HG02938 (cell line): ENCODE data around the gene GARIN1A.
"Not testable (repeated sequence)": the region's sequence is repeated elsewhere in the genome, so short reads cannot be mapped to it uniquely, and the experiment has no call there.

Source experiments
- ATAC-seq: cut with Tn5 transposase; IDR thresholded peaks from one replicate; pipeline ENCODE4 v1.9.1; 2021; ENCODE audit warnings: mild to moderate bottlenecking, moderate library complexity; ENCODE audit not compliant: unreplicated experiment

The GARIN1A gene

GRCh38 chr7:128683270-128683669 is 11.2 kb downstream of the GARIN1A start:
- ATAC-seq = not testable (repeated sequence)

- not testable (repeated sequence) for ATAC-seq
Measured at GRCh38 chr7:128683738-128684137, 11.6 kb downstream of the GARIN1A start.

GRCh38 chr7:128687131-128687530 is 15.0 kb downstream of the GARIN1A start:
- ATAC-seq = no peak

- no peak for ATAC-seq
Measured at GRCh38 chr7:128688492-128688891, 16.4 kb downstream of the GARIN1A start.

DNA sequence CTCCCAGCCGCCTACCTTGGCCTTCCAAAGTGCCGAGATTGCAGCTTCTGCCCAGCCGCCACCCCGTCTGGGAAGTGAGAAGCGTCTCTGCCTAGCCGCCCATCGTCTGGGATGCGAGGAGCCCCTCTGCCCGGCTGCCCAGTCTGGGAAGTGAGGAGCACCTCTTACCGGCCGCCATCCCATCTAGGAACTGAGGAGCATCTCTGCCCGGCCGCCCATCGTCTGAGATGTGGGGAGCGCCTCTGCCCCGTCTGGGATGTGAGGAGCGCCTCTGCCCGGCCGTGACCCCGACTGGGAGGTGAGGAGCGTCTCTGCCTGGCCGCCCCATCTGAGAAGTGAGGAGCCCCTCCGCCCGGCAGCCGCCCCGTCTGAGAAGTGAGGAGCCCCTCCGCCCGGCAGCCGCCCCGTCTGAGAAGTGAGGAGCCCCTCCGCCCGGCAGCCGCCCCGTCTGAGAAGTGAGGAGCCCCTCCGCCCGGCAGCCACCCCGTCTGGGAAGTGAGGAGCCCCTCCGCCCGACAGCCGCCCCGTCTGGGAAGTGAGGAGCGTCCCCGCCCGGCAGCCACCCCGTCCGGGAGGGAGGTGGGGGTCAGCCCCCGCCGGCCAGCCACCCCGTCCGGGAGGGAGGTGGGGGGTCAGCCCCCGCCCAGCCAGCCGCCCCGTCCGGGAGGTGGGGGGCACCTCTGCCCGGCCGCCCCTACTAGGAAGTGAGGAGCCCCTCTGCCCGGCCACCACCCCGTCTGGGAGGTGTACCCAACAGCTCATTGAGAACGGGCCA is 17.3 kb downstream of the GARIN1A start:
- not testable (repeated sequence) for ATAC-seq

GRCh38 chr7:128691227-128691626 is 19.1 kb downstream of the GARIN1A start:
- ATAC-seq = no peak

GRCh38 chr7:128692623-128693270 is 20.7 kb downstream of the GARIN1A start:
- no peak for ATAC-seq

- no peak for ATAC-seq
Measured at GRCh38 chr7:128693373-128694015, 21.4 kb downstream of the GARIN1A start.

- ATAC-seq = no peak
Measured at GRCh38 chr7:128694738-128695137, 22.6 kb downstream of the GARIN1A start.

DNA sequence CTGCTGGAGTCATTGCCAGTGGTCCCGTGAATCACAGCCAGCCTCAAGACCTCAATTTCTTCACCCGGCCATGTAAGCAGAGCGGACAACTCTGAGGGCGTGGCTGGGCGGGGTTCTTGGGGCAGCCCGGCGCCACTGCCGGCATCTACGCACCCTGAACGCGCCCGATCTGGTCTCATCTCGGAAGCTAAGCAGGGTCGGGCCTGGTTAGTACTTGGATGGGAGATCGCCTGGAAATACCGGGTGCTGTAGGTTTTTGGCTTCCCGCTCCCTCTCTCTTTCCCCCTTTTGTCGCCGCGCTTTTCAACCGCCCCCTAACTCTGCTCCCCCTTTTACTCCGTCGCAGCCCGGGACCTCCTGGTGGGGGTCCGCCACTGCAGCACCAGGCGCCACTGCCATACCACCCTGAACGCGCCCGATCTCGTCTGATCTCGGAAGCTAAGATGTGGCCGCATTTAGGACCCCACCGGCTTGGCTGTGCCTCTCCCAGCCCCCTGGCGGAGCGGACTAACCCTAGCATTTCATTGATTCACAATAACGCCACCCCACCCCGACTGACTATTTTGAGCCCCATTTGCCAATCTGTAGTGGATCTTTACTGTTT is 25.3 kb downstream of the GARIN1A start:
- ATAC-seq = no peak

- ATAC-seq = no peak
Measured at GRCh38 chr7:128699196-128699712, 27.2 kb downstream of the GARIN1A start.

- no peak for ATAC-seq
Measured at GRCh38 chr7:128699895-128700294, 27.8 kb downstream of the GARIN1A start.

- ATAC-seq = no peak
Measured at GRCh38 chr7:128701062-128701785, 29.1 kb downstream of the GARIN1A start.

DNA sequence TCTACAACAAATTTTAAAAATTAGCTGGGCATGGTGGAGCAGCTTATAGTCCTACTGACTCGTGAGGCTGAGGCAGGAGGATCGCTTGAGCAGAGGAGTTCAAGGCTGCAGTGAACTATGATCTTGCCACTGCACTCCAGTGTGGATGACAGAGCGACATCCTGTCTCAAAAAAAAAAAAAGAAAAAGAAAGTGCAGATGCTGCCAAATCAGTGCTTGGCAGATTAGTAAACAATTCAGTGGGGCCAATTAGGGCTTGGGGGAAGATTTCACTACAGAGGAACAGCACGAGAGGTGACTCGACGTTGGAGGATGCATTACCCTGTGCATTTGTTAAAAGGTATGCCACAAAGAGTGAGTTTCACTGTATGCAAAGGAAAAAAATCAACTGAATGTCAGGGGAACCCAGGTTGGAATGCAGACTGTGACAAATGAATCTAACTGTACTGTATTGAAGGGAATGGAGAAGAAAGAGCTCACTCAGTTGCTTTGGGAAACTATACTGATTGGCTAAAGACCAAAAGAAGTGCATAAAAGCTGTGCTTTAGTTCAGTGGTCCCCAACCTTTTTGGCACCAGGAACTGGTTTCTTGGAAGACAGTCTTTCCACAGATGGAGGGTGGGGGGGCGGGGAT is 31.6 kb downstream of the GARIN1A start:
- no peak for ATAC-seq

DNA sequence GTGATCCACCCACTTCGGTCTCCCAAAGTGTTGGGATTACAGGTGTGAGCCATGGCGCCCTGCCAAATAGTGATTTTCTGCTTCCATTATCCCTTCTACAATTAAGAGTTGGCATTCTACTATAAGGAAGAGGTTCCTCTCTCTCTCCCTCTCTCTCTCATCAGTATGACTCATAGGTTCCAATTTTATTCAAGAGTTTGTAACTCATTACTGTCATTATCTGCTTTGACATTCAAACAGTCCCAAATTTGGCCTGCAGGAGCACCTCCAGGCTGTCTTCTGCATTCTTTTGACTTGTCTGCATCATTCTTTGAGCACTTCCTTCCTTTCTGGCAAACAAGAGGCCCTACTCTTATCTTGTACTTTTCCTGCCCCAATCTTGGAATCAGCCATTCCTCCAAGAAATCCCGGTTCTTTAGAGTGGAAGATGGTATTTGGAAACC is 33.8 kb downstream of the GARIN1A start:
- ATAC-seq = no peak

- no peak for ATAC-seq
Measured at GRCh38 chr7:128707752-128708151, 35.7 kb downstream of the GARIN1A start.

DNA sequence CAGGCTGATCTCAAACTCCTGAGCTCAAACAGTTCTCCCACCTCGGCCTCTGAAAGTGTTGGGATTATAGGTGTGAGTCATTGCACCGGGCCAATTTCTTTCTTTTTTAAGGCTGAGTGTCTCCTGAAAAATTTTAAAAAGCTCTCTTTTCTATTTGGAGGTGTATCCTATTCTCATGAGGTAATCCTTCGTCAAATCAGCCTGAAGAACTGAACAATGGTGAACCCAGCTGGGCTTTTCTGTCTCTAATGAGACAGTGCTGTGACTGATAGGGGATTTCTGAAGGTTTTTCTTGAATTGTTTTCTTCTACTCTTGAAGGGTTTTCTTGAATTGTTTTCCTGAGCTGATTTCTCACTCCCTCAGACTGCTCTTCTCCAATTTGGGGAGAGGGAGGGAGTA is 36.1 kb downstream of the GARIN1A start:
- no peak for ATAC-seq

DNA sequence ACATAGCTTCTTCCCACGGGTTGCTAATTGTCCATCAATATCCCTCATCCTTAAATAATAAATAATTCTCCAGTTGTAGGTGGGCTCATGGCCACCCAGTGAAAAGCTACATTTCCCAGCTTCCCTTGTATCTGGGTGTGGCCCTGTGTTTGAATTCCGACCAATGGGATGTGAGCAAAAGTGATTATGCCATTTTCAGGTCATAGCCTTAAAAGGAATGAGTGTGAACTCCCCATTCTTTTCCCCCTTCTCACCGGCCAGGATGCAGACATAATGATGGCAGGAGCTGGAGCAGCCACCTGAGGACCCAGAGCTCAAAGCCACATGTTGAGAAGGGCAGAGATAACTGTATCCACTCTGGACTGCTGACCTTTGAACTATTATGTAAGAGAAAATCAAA is 36.7 kb downstream of the GARIN1A start:
- ATAC-seq = no peak

GRCh38 chr7:128710481-128710880 is 38.4 kb downstream of the GARIN1A start:
- ATAC-seq = no peak

GRCh38 chr7:128713794-128714193 is 41.7 kb downstream of the GARIN1A start:
- ATAC-seq = no peak
